ENCODE measurements around the gene ZDHHC9. TPM values are rescaled to one million over a fixed set of nuclear protein-coding genes. Genes with fewer than 3 reads are reported as not detected.

The ZDHHC9 gene
- polyA plus RNA-seq, 5 donors, result 33.1 to 41.4 (median 36.8) TPM

- no peak for DNase-seq
These were observed 74.9 kb downstream of the ZDHHC9 start for GRCh38 chrX:129768586-129769466.

- no peak for DNase-seq
These were observed 75.5 kb downstream of the ZDHHC9 start for GRCh38 chrX:129768186-129768585.

- DNase-seq, result no peak
These were observed 80.0 kb downstream of the ZDHHC9 start for GRCh38 chrX:129763666-129764065.

- no peak for DNase-seq
These were observed 81.2 kb downstream of the ZDHHC9 start for GRCh38 chrX:129762448-129762847.

GRCh38 chrX:129761596-129761995 is 82.1 kb downstream of the ZDHHC9 start:
- no peak for DNase-seq

GRCh38 chrX:129760981-129761380 is 82.7 kb downstream of the ZDHHC9 start:
- DNase-seq, result no peak

GRCh38 chrX:129760155-129760554 is 83.5 kb downstream of the ZDHHC9 start:
- DNase-seq, result no peak

- DNase-seq, result no peak
These were observed 84.1 kb downstream of the ZDHHC9 start for GRCh38 chrX:129759576-129760061.

- DNase-seq, result no peak
These were observed 87.7 kb downstream of the ZDHHC9 start for GRCh38 chrX:129755779-129756650.

- no peak for DNase-seq
These were observed 89.3 kb downstream of the ZDHHC9 start for GRCh38 chrX:129754056-129755024.

Other genes starting within 250 kb of the ZDHHC9 start
- 10 to 100 TPM in 1 of 5 donors, 1 to 10 TPM in 4; 3.3 to 10.7 (median 5.3) TPM for gene APLN, start 188.9 kb downstream of the ZDHHC9 start, polyA plus RNA-seq (ENCODE audit: insufficient read depth in 1 of 5, insufficient read length in 5 of 5, low replicate concordance in 1 of 5)
- 1 to 10 TPM; 5.9 to 8.5 (median 8.2) TPM for gene XPNPEP2, start 104.9 kb downstream of the ZDHHC9 start, polyA plus RNA-seq (ENCODE audit: insufficient read depth in 1 of 5, insufficient read length in 5 of 5, low replicate concordance in 1 of 5)
- 1 to 10 TPM; 2.8 to 4.1 (median 3.4) TPM for gene SASH3, start 63.9 kb downstream of the ZDHHC9 start, polyA plus RNA-seq (ENCODE audit: insufficient read depth in 1 of 5, insufficient read length in 5 of 5, low replicate concordance in 1 of 5)
- 10 to 100 TPM; 25.0 to 28.6 (median 27.1) TPM for gene UTP14A, start 62.3 kb upstream of the ZDHHC9 start, polyA plus RNA-seq (ENCODE audit: insufficient read depth in 1 of 5, insufficient read length in 5 of 5, low replicate concordance in 1 of 5)
- 10 to 100 TPM; 13.6 to 20.8 (median 18.0) TPM for gene BCORL1, start 138.7 kb upstream of the ZDHHC9 start, polyA plus RNA-seq (ENCODE audit: insufficient read depth in 1 of 5, insufficient read length in 5 of 5, low replicate concordance in 1 of 5)